Measurements from ENCODE around the gene TUT4.
A peak's percentile ranks its signal among the peaks of the same experiment; 100 is the strongest.

Gene TUT4

GRCh38 chr1:52432807-52433206 is 120.1 kb downstream of the TUT4 start:
- in situ Hi-C loops (cut with HindIII; ENCODE audit: low pct_ligation_motif_present, low sequenced_read_pairs) = no loop called here
- Histone ChIP-seq H3K36me3 (replicated peaks) (peaks cover 15% of the 10 kb centered on the region), H3K27ac (no peak overlapping the region), H3K27me3 (replicated peaks) (no peaks in the 10 kb centered on the region), H3K4me3 (ENCODE audit: low read depth, low read length) (no peak overlapping the region)
- no peak for DNase-seq
- no peak for TF ChIP-seq CTCF (IDR thresholded peaks at IDR 0.05; ENCODE audit: low read depth, low read length, missing control alignments)

GRCh38 chr1:52427152-52427551 is 125.7 kb downstream of the TUT4 start:
- Histone ChIP-seq H3K36me3 (replicated peaks) (peaks cover 12% of the 10 kb centered on the region), H3K4me3 (ENCODE audit: low read depth, low read length) (no peak overlapping the region), H3K27ac (no peak overlapping the region), H3K27me3 (replicated peaks) (no peaks in the 10 kb centered on the region)
- in situ Hi-C loops (cut with HindIII; ENCODE audit: low pct_ligation_motif_present, low sequenced_read_pairs) = no loop called here
- no peak for TF ChIP-seq CTCF (IDR thresholded peaks at IDR 0.05; ENCODE audit: low read depth, low read length, missing control alignments)
- DNase-seq = no peak

- TF ChIP-seq CTCF (IDR thresholded peaks at IDR 0.05; ENCODE audit: low read depth, low read length, missing control alignments) = no peak
- Histone ChIP-seq H3K27me3 (replicated peaks) (no peaks in the 10 kb centered on the region), H3K27ac (no peak overlapping the region), H3K4me3 (ENCODE audit: low read depth, low read length) (no peak overlapping the region), H3K36me3 (replicated peaks) (peaks cover 11% of the 10 kb centered on the region)
- in situ Hi-C loops (cut with HindIII; ENCODE audit: low pct_ligation_motif_present, low sequenced_read_pairs) = no loop called here
- peak; percentile 44 for DNase-seq
Observed at GRCh38 chr1:52426371-52426770, 126.5 kb downstream of the TUT4 start.

GRCh38 chr1:52424813-52425212 is 128.1 kb downstream of the TUT4 start:
- H3K4me3 ChIP-seq (ENCODE audit: low read depth, low read length) = no peak overlapping the region
- TF ChIP-seq CTCF (IDR thresholded peaks at IDR 0.05; ENCODE audit: low read depth, low read length, missing control alignments) = no peak
- in situ Hi-C loops (cut with HindIII; ENCODE audit: low pct_ligation_motif_present, low sequenced_read_pairs) = no loop called here
- no peaks in the 10 kb centered on the region for H3K27me3 ChIP-seq (replicated peaks)
- H3K36me3 ChIP-seq (replicated peaks) = peaks cover 4% of the 10 kb centered on the region
- no peak overlapping the region for H3K27ac ChIP-seq
- DNase-seq = no peak

GRCh38 chr1:52424231-52424636 is 128.7 kb downstream of the TUT4 start:
- no peaks in the 10 kb centered on the region for H3K27me3 ChIP-seq (replicated peaks)
- H3K27ac ChIP-seq = no peak overlapping the region
- no peak overlapping the region for H3K4me3 ChIP-seq (ENCODE audit: low read depth, low read length)
- peaks cover 4% of the 10 kb centered on the region for H3K36me3 ChIP-seq (replicated peaks)
- TF ChIP-seq CTCF (IDR thresholded peaks at IDR 0.05; ENCODE audit: low read depth, low read length, missing control alignments) = no peak
- in situ Hi-C loops (cut with HindIII; ENCODE audit: low pct_ligation_motif_present, low sequenced_read_pairs) = no loop called here
- DNase-seq = no peak

GRCh38 chr1:52423771-52424170 is 129.1 kb downstream of the TUT4 start:
- H3K4me3 ChIP-seq (ENCODE audit: low read depth, low read length) = no peak overlapping the region
- H3K36me3 ChIP-seq (replicated peaks) = peaks cover 6% of the 10 kb centered on the region
- H3K27ac ChIP-seq = no peak overlapping the region
- in situ Hi-C loops (cut with HindIII; ENCODE audit: low pct_ligation_motif_present, low sequenced_read_pairs) = no loop called here
- no peaks in the 10 kb centered on the region for H3K27me3 ChIP-seq (replicated peaks)
- no peak for DNase-seq
- TF ChIP-seq CTCF (IDR thresholded peaks at IDR 0.05; ENCODE audit: low read depth, low read length, missing control alignments) = no peak

All from brain microvascular endothelial cell (primary cell).